Gastroesophageal sphincter (tissue), 3 donors: ENCODE results near the gene DBH.

Source experiments
- EP300 ChIP-seq: sonication (generic); formaldehyde crosslinking; IDR thresholded peaks from one replicate; pipeline ENCODE4 v1.6.1; 2017; ENCODE audit warnings: antibody characterized with exemption, mild to moderate bottlenecking
- POLR2AphosphoS5 ChIP-seq: sonication (generic); formaldehyde crosslinking; IDR thresholded peaks from one replicate; pipeline ENCODE4 v1.6.1; 2017; ENCODE audit warnings: antibody characterized with exemption
- TF ChIP-seq, protein P1 (sequence below), 4 experiments: fragments of 200-600 bp in 2 of 4; fragments of 450-650 bp in 2 of 4; sonication (generic) in 1 of 4; IDR thresholded peaks; one replicate each; pipeline ENCODE4 v1.5.1; 2017 to 2019; ENCODE audit warnings: antibody characterized with exemption in 4 of 4, mild to moderate bottlenecking in 2 of 4, moderate library complexity in 2 of 4

DNA sequence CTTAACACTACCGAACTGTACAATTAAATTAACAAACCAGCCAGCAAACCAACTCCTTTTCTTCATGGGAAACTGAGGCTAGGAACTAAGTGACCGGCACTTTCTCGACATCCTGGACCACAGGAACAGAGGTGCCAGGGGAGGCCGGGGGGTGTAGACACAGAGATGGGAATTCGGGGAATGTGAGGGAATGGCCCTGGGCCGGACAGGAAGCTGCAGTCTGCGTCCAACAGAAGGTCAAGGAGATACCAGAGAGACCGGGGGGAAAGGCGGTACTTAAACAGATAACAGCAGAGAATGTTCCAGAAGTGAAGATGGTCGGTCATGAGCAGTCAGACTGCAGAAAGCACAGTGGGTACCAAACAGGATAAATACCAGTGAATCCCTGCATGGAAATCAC, 40.3 kb downstream of the DBH start:
- TF ChIP-seq, protein P1, sequence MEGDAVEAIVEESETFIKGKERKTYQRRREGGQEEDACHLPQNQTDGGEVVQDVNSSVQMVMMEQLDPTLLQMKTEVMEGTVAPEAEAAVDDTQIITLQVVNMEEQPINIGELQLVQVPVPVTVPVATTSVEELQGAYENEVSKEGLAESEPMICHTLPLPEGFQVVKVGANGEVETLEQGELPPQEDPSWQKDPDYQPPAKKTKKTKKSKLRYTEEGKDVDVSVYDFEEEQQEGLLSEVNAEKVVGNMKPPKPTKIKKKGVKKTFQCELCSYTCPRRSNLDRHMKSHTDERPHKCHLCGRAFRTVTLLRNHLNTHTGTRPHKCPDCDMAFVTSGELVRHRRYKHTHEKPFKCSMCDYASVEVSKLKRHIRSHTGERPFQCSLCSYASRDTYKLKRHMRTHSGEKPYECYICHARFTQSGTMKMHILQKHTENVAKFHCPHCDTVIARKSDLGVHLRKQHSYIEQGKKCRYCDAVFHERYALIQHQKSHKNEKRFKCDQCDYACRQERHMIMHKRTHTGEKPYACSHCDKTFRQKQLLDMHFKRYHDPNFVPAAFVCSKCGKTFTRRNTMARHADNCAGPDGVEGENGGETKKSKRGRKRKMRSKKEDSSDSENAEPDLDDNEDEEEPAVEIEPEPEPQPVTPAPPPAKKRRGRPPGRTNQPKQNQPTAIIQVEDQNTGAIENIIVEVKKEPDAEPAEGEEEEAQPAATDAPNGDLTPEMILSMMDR (IDR thresholded peaks at IDR 0.05): no peak
- TF ChIP-seq POLR2AphosphoS5: no peak
- no peak for TF ChIP-seq EP300
